Chondrocyte (in vitro differentiated cells): ENCODE results near the gene ANXA3. TPM values are rescaled to one million over a fixed set of nuclear protein-coding genes. Genes with fewer than 3 reads are reported as not detected.
A peak's percentile ranks its signal among the peaks of the same experiment; 100 is the strongest.

Source experiments
- DNase-seq: peaks from one replicate; pipeline ENCODE4 v3.0.0; 2021; ENCODE audit warnings: mixed read lengths, low spot score
- H3K27ac Mint-ChIP-seq: one replicate; pipeline ENCODE4 v1.8.0; 2021; ENCODE audit warnings: mild to moderate bottlenecking, moderate library complexity, mixed read lengths; ENCODE audit not compliant: unreplicated experiment
- H3K27me3 Mint-ChIP-seq: 2 replicates; pipeline ENCODE4 v1.8.0; 2021; ENCODE audit warnings: low read depth, mixed read lengths
- H3K36me3 Mint-ChIP-seq: 2 replicates; pipeline ENCODE4 v1.8.0; 2021; ENCODE audit warnings: low read depth, mixed read lengths
- H3K4me1 Mint-ChIP-seq: 2 replicates; pipeline ENCODE4 v1.8.0; 2021; ENCODE audit warnings: low read depth, mild to moderate bottlenecking, mixed read lengths
- H3K4me3 Mint-ChIP-seq: one replicate; pipeline ENCODE4 v1.8.0; 2021; ENCODE audit warnings: mild to moderate bottlenecking, moderate library complexity, mixed read lengths; ENCODE audit not compliant: unreplicated experiment
- H3K9me3 Mint-ChIP-seq: 2 replicates; pipeline ENCODE4 v1.8.0; 2021; ENCODE audit warnings: low read depth, mixed read lengths
- CTCF ChIP-seq: fragments of 200-600 bp; sonication (generic); IDR thresholded peaks from 2 replicates; pipeline ENCODE4 v1.5.0; 2021; ENCODE audit warnings: antibody characterized with exemption, mild to moderate bottlenecking, moderate library complexity
- total RNA-seq: library from RNA; stranded (reverse); gene quantifications from 3 replicates; pipeline ENCODE4 v1.2.1, GENCODE V29; 2021

The ANXA3 gene
- total RNA-seq, 1 donor from 2014 or later: 21.9 TPM

GRCh38 chr4:78645853-78646757 is 94.5 kb downstream of the ANXA3 start:
- no peaks in the 10 kb centered on the region for H3K36me3 Mint-ChIP-seq
- DNase-seq: no peak
- H3K4me3 Mint-ChIP-seq: peak overlapping the region; percentile 61
- H3K9me3 Mint-ChIP-seq: no peaks in the 10 kb centered on the region
- H3K27me3 Mint-ChIP-seq: no peaks in the 10 kb centered on the region
- TF ChIP-seq CTCF: no peak
- peak overlapping the region; percentile 98 for H3K27ac Mint-ChIP-seq
- H3K4me1 Mint-ChIP-seq: peaks cover 32% of the 10 kb centered on the region

- Mint-ChIP-seq H3K27ac (no peak overlapping the region), H3K36me3 (no peaks in the 10 kb centered on the region), H3K9me3 (no peaks in the 10 kb centered on the region), H3K27me3 (no peaks in the 10 kb centered on the region), H3K4me1 (peaks cover 32% of the 10 kb centered on the region), H3K4me3 (no peak overlapping the region)
- no peak for TF ChIP-seq CTCF
- no peak for DNase-seq
These were observed 95.7 kb downstream of the ANXA3 start for GRCh38 chr4:78647272-78647671.

- H3K27ac Mint-ChIP-seq: no peak overlapping the region
- H3K9me3 Mint-ChIP-seq: no peaks in the 10 kb centered on the region
- peaks cover 32% of the 10 kb centered on the region for H3K4me1 Mint-ChIP-seq
- H3K27me3 Mint-ChIP-seq: no peaks in the 10 kb centered on the region
- DNase-seq: no peak
- H3K36me3 Mint-ChIP-seq: no peaks in the 10 kb centered on the region
- TF ChIP-seq CTCF: no peak
- H3K4me3 Mint-ChIP-seq: no peak overlapping the region
These were observed 97.2 kb downstream of the ANXA3 start for GRCh38 chr4:78648640-78649363.

- peaks cover 26% of the 10 kb centered on the region for H3K4me1 Mint-ChIP-seq
- H3K36me3 Mint-ChIP-seq: no peaks in the 10 kb centered on the region
- no peak for DNase-seq
- no peaks in the 10 kb centered on the region for H3K27me3 Mint-ChIP-seq
- no peak for TF ChIP-seq CTCF
- H3K27ac Mint-ChIP-seq: no peak overlapping the region
- no peak overlapping the region for H3K4me3 Mint-ChIP-seq
- H3K9me3 Mint-ChIP-seq: no peaks in the 10 kb centered on the region
These were observed 98.8 kb downstream of the ANXA3 start for GRCh38 chr4:78650106-78651024.
